Activated CD8-positive, alpha-beta memory T cell treated with anti-CD3 and anti-CD28 coated beads for 24 hours (primary cell): ENCODE measurements around the gene BOD1.

ENCODE experiments used
- DNase-seq: peaks from one replicate; pipeline ENCODE4 v3.0.0-alpha.2; 2020

Gene BOD1

GRCh38 chr5:173616577-173617118, at the start of gene BOD1:
TSS of gene BOD1 (minus strand) at chr5:173616650. CDS start at chr5:173616436, 214 bp downstream.
- peak; percentile 94 for DNase-seq

GRCh38 chr5:173665326-173665725, 48.9 kb upstream of the BOD1 start:
- DNase-seq, result no peak

- DNase-seq, result no peak
Observed at GRCh38 chr5:173664154-173664526, 47.7 kb upstream of the BOD1 start.

GRCh38 chr5:173663352-173664153, 47.1 kb upstream of the BOD1 start:
- no peak for DNase-seq

- DNase-seq, result no peak
Observed at GRCh38 chr5:173662581-173663351, 46.3 kb upstream of the BOD1 start.

- no peak for DNase-seq
Observed at GRCh38 chr5:173660481-173661280, 44.2 kb upstream of the BOD1 start.

- no peak for DNase-seq
Observed at GRCh38 chr5:173659423-173659822, 43.0 kb upstream of the BOD1 start.

GRCh38 chr5:173657741-173658356, 41.4 kb upstream of the BOD1 start:
- no peak for DNase-seq

- DNase-seq, result no peak
Observed at GRCh38 chr5:173655196-173655797, 38.8 kb upstream of the BOD1 start.

GRCh38 chr5:173653822-173654523, 37.5 kb upstream of the BOD1 start:
- DNase-seq, result peak; percentile 46

GRCh38 chr5:173648308-173648866, 31.9 kb upstream of the BOD1 start:
- DNase-seq, result no peak

GRCh38 chr5:173646692-173647091, 30.2 kb upstream of the BOD1 start:
- no peak for DNase-seq

- DNase-seq, result no peak
Observed at GRCh38 chr5:173645890-173646574, 29.6 kb upstream of the BOD1 start.

- no peak for DNase-seq
Observed at GRCh38 chr5:173645437-173645807, 29.0 kb upstream of the BOD1 start.

- DNase-seq, result peak; percentile 40
Observed at GRCh38 chr5:173644673-173645436, 28.4 kb upstream of the BOD1 start.

GRCh38 chr5:173643964-173644363, 27.5 kb upstream of the BOD1 start:
- peak; percentile 35 for DNase-seq

- DNase-seq, result peak; percentile 30
Observed at GRCh38 chr5:173642895-173643481, 26.5 kb upstream of the BOD1 start.

GRCh38 chr5:173642191-173642816, 25.9 kb upstream of the BOD1 start:
- DNase-seq, result no peak
